Spleen (tissue), 11 donors: ENCODE data around the gene SSU72. TPM values are rescaled to one million over a fixed set of nuclear protein-coding genes. Genes with fewer than 3 reads are reported as not detected.
"Not testable (repeated sequence)": the region's sequence is repeated elsewhere in the genome, so short reads cannot be mapped to it uniquely, and the experiment has no call there.

Experiments
- DNase-seq: peaks from one replicate; pipeline ENCODE4 v3.0.0-alpha.2; 2020
- H3K27ac ChIP-seq, 8 donors: fragments of 200-600 bp; sonication (generic) in 7 of 8; 1 replicate in 4 of 8; 2 replicates in 4 of 8; pipeline versions ENCODE4 v1.5.0 to v1.8.0; 2016 to 2021; ENCODE audit warnings: inconsistent platforms in 4 of 8, mild to moderate bottlenecking in 4 of 8, moderate library complexity in 1 of 8
- H3K27me3 ChIP-seq, 7 donors: fragments of 200-600 bp; sonication (generic) in 6 of 7; replicated peaks in 1 of 7; 1 replicate in 4 of 7; 2 replicates in 3 of 7; pipeline versions ENCODE4 v1.5.0 to v1.8.0; 2016 to 2021; ENCODE audit warnings: inconsistent platforms in 3 of 7, mild to moderate bottlenecking in 1 of 7
- H3K36me3 ChIP-seq, 6 donors: fragments of 200-600 bp; sonication (generic) in 5 of 6; 1 replicate in 4 of 6; 2 replicates in 2 of 6; pipeline versions ENCODE4 v1.5.0 to v1.8.0; 2016 to 2021; ENCODE audit warnings: inconsistent platforms in 2 of 6
- H3K4me1 ChIP-seq, 6 donors: fragments of 200-600 bp; sonication (generic) in 5 of 6; 1 replicate in 3 of 6; 2 replicates in 3 of 6; pipeline versions ENCODE4 v1.5.0 to v1.8.0; 2016 to 2021; ENCODE audit warnings: inconsistent platforms in 3 of 6
- H3K4me3 ChIP-seq, 8 donors: fragments of 200-600 bp; sonication (generic) in 7 of 8; 1 replicate in 4 of 8; 2 replicates in 4 of 8; pipeline versions ENCODE4 v1.5.0 to v1.8.0; 2016 to 2021; ENCODE audit warnings: inconsistent platforms in 4 of 8, mild to moderate bottlenecking in 4 of 8, moderate library complexity in 2 of 8
- H3K9me3 ChIP-seq, 8 donors: fragments of 200-600 bp; sonication (generic) in 7 of 8; 1 replicate in 4 of 8; 2 replicates in 4 of 8; pipeline versions ENCODE4 v1.5.0 to v1.8.0; 2016 to 2021; ENCODE audit warnings: inconsistent platforms in 4 of 8
- CTCF ChIP-seq, 11 experiments: fragments of 200-600 bp in 7 of 11; fragments of 450-650 bp in 4 of 11; sonication (generic) in 4 of 11; IDR thresholded peaks in 8 of 11; conservative IDR thresholded peaks in 3 of 11; 1 replicate in 7 of 11; 2 replicates in 4 of 11; pipeline versions ENCODE4 v1.4.0 to v1.8.0; 2016 to 2021; ENCODE audit warnings: antibody characterized with exemption in 11 of 11, inconsistent platforms in 4 of 11, mild to moderate bottlenecking in 1 of 11
- POLR2A ChIP-seq, 3 donors: fragments of 450-650 bp; IDR thresholded peaks; one replicate each; pipeline ENCODE4 v1.5.1; 2017; ENCODE audit warnings: antibody characterized with exemption in 3 of 3, mild to moderate bottlenecking in 1 of 3
- POLR2AphosphoS5 ChIP-seq, 3 donors: sonication (generic); formaldehyde crosslinking; IDR thresholded peaks; one replicate each; pipeline ENCODE4 v1.5.1; 2017; ENCODE audit warnings: antibody characterized with exemption in 3 of 3
- WGBS, 5 donors: extraction: QIAGEN DNeasy Blood & Tissue Kit in 3 of 5; methylation state at CpG; one replicate each; pipeline versions ENCODE4 v1.1.5 to v1.1.7; 2013 to 2018; 5-methylcytosine and 5-hydroxymethylcytosine counted together
- intact Hi-C: fragments of 100-400 bp; cut with DNase I; formaldehyde crosslinking; loops from one replicate; pipeline ENCODE4 v1.15.0; 2023; ENCODE audit warnings: low total_unique reads
- polyA plus RNA-seq, 3 donors: library from polyadenylated mRNA; stranded (reverse); fragments of 200-250 nt; gene quantifications; one replicate each; pipeline ENCODE4 v1.2.1, GENCODE V29; 2013
- total RNA-seq, 7 donors: library from RNA; depleted of rRNA in 3 of 7; stranded (reverse); fragments of >200 nt in 3 of 7; fragmentation: NEBNext Ultra II Directional in 4 of 7; extraction: Animal tissue kit (Norgen Biotek cat#: 25700) in 4 of 7; gene quantifications; one replicate each; pipeline versions ENCODE4 v1.1.0 to v1.2.1, GENCODE V29; 2016 to 2021
- donor health status: healthy with polysubstance abuse.
- donor health status: DM: no; HTN: no; CAD: no; lungs with moderate emphysema.
- donor health status: DM: no; HTN: no; CAD: no.
- donor health status: Bipolar disorder and iron deficiency.
- donor health status: healthy.
- donor health status: DM: no; HTN: no; CAD: no.
- donor health status: DM: yes; HTN: yes; CAD: no.

SSU72 gene
- total and polyA plus RNA-seq, 10 donors: 86.7 to 168 (median 107) TPM

GRCh38 chr1:1527092-1527816, 47.4 kb downstream of the SSU72 start:
- 92 to 96% (median 95%) methylated on average over 28 to 31 of the region's 31 CpGs for WGBS, 5 donors
- no peak overlapping the region for H3K27ac ChIP-seq
- no peak for TF ChIP-seq POLR2A (IDR thresholded peaks at IDR 0.05)
- TF ChIP-seq POLR2AphosphoS5 (IDR thresholded peaks at IDR 0.05): peak in 1 of 3 donors; percentile 18
- no peak for TF ChIP-seq CTCF (IDR thresholded peaks at IDR 0.05 in 8 of 11, conservative IDR thresholded peaks at IDR 0.05 in 3 of 11)
- no peak for DNase-seq
- no peak overlapping the region for H3K4me3 ChIP-seq
- peaks cover 0 to 93% (median 47%) of the 10 kb centered on the region in 6 donors for H3K36me3 ChIP-seq
- H3K27me3 ChIP-seq: no peaks in the 10 kb centered on the region
- H3K4me1 ChIP-seq: no peaks in the 10 kb centered on the region
- intact Hi-C loops: no loop called here
- H3K9me3 ChIP-seq: peaks cover 0 to 15% (median 15%) of the 10 kb centered on the region in 8 donors

DNA sequence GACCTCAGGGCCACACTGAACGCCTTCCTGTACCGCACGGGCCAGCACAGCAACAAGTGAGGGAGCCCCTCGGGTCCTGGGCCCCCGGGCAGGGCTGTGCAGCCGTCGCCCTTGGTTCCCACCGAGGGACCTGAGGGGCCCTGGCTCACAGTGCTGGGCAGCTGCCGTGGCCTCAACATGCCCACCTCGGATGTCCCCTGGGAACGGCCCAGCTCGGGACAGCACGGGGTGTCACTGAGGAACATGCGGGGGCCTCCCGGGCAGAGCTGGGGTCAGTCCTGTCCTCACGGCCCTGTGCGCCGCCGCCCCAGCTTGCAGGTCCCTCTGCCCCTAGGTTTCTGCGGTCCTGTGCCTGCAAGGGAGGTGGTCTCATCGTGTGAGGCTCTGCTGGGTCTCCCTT, 48.2 kb downstream of the SSU72 start:
- DNase-seq, H3K4me1 ChIP-seq, H3K27ac ChIP-seq, H3K4me3 ChIP-seq, H3K9me3 ChIP-seq, intact Hi-C loops, H3K27me3 ChIP-seq: not testable (repeated sequence)
- peaks cover 0 to 94% (median 53%) of the 10 kb centered on the region in 6 donors for H3K36me3 ChIP-seq
- WGBS, 5 donors: 93 to 95% (median 95%) methylated on average over 6 to 20 of the region's 21 CpGs; no CpG with 5 or more reads in 1 of the 5 donors

DNA sequence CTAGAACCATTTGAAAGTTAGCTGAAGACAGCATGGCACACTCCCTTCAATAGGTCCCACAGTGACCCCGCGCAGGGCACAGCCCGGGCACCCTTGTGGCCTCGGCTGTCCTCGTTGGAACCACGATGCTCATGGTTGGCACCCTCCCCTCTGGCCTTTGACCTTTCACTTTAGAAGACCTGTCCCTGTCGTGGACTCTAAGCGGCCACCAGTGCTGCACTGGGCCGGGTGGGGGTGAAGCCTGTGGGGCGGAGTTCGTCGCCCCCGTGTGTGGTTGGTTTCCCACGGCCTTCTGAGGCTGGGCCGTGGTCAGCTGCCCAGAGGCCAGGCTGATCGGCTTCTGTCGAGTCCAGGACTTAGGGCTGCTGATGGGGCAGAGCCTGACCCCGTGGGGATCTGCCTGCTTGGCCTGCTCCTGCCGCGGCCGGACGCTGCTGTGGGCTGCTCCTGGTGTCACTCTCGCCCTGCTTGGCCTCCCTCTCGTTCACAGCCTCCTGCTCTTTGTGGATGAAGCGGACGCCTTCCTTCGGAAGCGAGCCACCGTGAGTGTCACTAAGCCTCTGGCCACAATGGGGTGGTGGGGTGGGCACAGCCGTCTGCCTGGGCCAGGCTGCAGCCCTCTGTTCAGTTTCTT, 49.8 kb downstream of the SSU72 start:
- DNase-seq, H3K27ac ChIP-seq, H3K9me3 ChIP-seq, H3K4me3 ChIP-seq, intact Hi-C loops, H3K4me1 ChIP-seq, H3K27me3 ChIP-seq: not testable (repeated sequence)
- H3K36me3 ChIP-seq: peaks cover 0 to 98% (median 67%) of the 10 kb centered on the region in 6 donors
- 92 to 94% (median 93%) methylated on average over 24 to 26 of the region's 30 CpGs for WGBS, 5 donors

- H3K27ac ChIP-seq, H3K4me1 ChIP-seq, H3K4me3 ChIP-seq, DNase-seq, H3K27me3 ChIP-seq, H3K9me3 ChIP-seq, intact Hi-C loops: not testable (repeated sequence)
- H3K36me3 ChIP-seq: peaks cover 0 to 93% (median 57%) of the 10 kb centered on the region in 6 donors
- WGBS, 5 donors: 91 to 95% (median 94%) methylated on average over 9 to 17 of the region's 17 CpGs; no CpG with 5 or more reads in 1 of the 5 donors
Observed at GRCh38 chr1:1523651-1524050, 51.0 kb downstream of the SSU72 start.

DNA sequence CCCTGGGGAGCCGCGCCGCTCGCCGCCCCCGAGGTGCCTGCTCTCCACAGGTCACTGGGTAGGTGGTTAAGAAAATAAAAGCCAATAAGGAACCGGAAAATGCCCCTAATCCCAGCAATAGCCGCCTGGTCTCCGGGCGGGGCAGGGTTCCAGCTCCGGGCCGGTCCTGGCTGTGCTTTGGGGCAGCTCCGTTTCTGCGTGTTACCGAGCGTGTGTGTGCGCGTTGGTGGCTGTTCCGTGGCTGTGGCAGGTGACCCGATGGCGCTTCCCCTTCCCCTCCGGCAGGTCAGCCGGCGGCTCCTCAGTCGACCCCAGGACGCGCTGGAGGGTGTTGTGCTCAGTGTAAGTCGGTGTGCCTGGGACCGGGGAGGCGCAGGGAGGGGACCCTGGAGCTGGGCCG, 51.4 kb downstream of the SSU72 start:
- H3K27ac ChIP-seq, H3K4me3 ChIP-seq, H3K4me1 ChIP-seq, intact Hi-C loops, H3K9me3 ChIP-seq, H3K27me3 ChIP-seq, DNase-seq: not testable (repeated sequence)
- 93 to 97% (median 96%) methylated on average over 18 to 31 of the region's 31 CpGs for WGBS, 5 donors
- peaks cover 0 to 93% (median 53%) of the 10 kb centered on the region in 6 donors for H3K36me3 ChIP-seq

GRCh38 chr1:1522536-1522935, 52.1 kb downstream of the SSU72 start:
- 94 to 98% (median 96%) methylated on average over 4 to 30 of the region's 30 CpGs for WGBS, 5 donors
- not testable (repeated sequence) for H3K4me1 ChIP-seq
- peaks cover 0 to 93% (median 46%) of the 10 kb centered on the region in 6 donors for H3K36me3 ChIP-seq

More at GRCh38 chr1:1522536-1522935, 52.1 kb downstream of the SSU72 start:
- H3K27me3 ChIP-seq, H3K9me3 ChIP-seq, DNase-seq, H3K27ac ChIP-seq, H3K4me3 ChIP-seq, intact Hi-C loops: not testable (repeated sequence)
